ENCODE results near the gene VPS4A. TPM values are rescaled to one million over a fixed set of nuclear protein-coding genes. Genes with fewer than 3 reads are reported as not detected.

The VPS4A gene
- total and polyA plus RNA-seq, 2 donors (not counting 1 experiment from before 2014, with no cell fraction given), result 33.1 to 43.8 TPM

DNA sequence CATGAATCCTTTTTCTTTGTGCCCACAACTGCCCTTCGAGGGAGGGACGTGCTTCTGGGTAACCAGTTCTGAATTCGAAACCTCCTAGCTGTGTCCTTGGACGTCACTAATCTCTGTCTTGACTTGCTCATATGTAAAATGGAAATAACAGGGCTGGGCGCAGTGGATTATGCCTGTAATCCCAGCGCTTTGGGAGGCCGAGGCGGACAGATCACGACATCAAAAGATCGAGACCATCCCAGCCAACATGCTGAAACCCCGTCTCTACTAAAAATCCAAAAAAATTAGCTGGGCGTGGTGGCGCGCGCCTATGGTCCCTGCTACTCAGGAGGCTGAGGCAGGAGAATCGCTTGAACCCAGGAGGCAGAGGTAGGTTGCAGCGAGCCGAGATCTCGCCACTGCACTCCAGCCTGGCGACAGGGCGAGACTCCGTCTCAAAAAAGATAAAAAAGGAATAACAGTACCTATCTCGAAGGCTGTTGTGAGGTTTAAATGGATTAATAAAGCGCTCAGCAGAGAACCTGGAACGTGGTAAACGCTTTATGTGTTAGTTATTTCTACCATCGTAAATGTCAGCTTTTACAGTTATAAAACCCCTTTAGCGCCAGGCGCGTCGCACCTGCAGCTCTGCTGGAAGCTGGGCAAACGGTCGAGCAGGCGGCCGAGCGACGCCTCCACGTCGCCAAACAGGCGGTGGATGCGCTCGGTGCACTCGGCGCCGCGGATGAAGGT is 27.6 kb downstream of the VPS4A start:
- Histone ChIP-seq H3K9me3 (ENCODE audit: control extremely low read depth in 1 of 3, control insufficient read depth in 2 of 3, insufficient read depth in 1 of 3, low read length in 2 of 3) (no peaks in the 10 kb centered on the region), H3K4me2 (replicated peaks; ENCODE audit: low read depth, low read length, poor library complexity, severe bottlenecking) (peak overlapping the region; percentile 79), H3K27ac (ENCODE audit: low read length in 2 of 2) (peak overlapping the region; percentile 65 to 87), H3K79me2 (ENCODE audit: control insufficient read depth, insufficient read depth, low read length) (peaks cover 58% of the 10 kb centered on the region), H3K27me3 (replicated peaks in 1 of 4; ENCODE audit: control extremely low read depth in 1 of 4, control insufficient read depth in 3 of 4, insufficient read depth in 4 of 4, low read length in 3 of 4) (no peaks in the 10 kb centered on the region), H3K9ac (ENCODE audit: low read length) (peak overlapping the region; percentile 96), H3K36me3 (replicated peaks in 1 of 2; ENCODE audit: control extremely low read depth in 1 of 2, control insufficient read depth in 1 of 2, extremely low read depth in 1 of 2, insufficient read depth in 2 of 2, low read length in 1 of 2) (peaks cover 1 to 40% of the 10 kb centered on the region in 2 experiments), H4K20me1 (ENCODE audit: control insufficient read depth, insufficient read depth, low read length, poor library complexity, severe bottlenecking) (no peaks in the 10 kb centered on the region), H3K4me3 (ENCODE audit: control extremely low read depth in 1 of 5, extremely low read depth in 1 of 5, insufficient read depth in 1 of 5, low read depth in 2 of 5, low read length in 4 of 5) (peak overlapping the region; percentile 26 to 99 (median 68)), H3K4me1 (ENCODE audit: control insufficient read depth in 2 of 2, insufficient read depth in 2 of 2, low read length in 2 of 2) (peaks cover 17 to 27% of the 10 kb centered on the region in 2 donors), H2AFZ (ENCODE audit: insufficient read depth, low read depth, low read length, poor library complexity, severe bottlenecking) (peak overlapping the region; percentile 99)
- no peak for DNase-seq
- peak overlapping the region; percentile 98 for H3K27ac Mint-ChIP-seq
- 25% methylated on average over 37 of the region's 46 CpGs for WGBS (ENCODE audit: insufficient coverage)
- H3K9me3 Mint-ChIP-seq (ENCODE audit: insufficient read depth), result no peaks in the 10 kb centered on the region
- TF ChIP-seq CTCF (IDR thresholded peaks at IDR 0.05) (no peak), EZH2 (IDR thresholded peaks at IDR 0.05; ENCODE audit: borderline replicate concordance, insufficient read depth, low read depth, low read length, poor library complexity, severe bottlenecking) (no peak)
- CTCF ChIA-PET, result interaction anchor here (0.7 to 2.0 kb wide), 6 partner anchors 8 to 47 kb away, joined by 3 to 7 read pairs (median 4); partner anchors contain the start of genes PDF and TERF2
- no peaks in the 10 kb centered on the region for H3K27me3 Mint-ChIP-seq
- peaks cover 49% of the 10 kb centered on the region for H3K4me1 Mint-ChIP-seq
- intact Hi-C loops (cut with micrococcal nuclease), result loop anchor here (1.0 to 2.0 kb wide), 8 partner anchors 8 to 914 kb away; partner anchors contain the start of genes CYB5B, NFAT5, NOB1 and PDF
- POLR2A ChIA-PET, result interaction anchor here (1.9 kb wide), 1 partner anchor 9 kb away, joined by 11 read pairs; the partner anchor contains the start of gene PDF
- H3K4me3 Mint-ChIP-seq, result peak overlapping the region; percentile 98
- no peak for ATAC-seq (ENCODE audit: low read depth)

All from B cell (primary cell).